AG09309 (cell line): ENCODE measurements around the gene SSNA1.

ENCODE experiments used
- DNase-seq: peaks from one replicate; pipeline ENCODE4 v3.0.0-alpha.2; 2010; ENCODE audit warnings: low read depth
- H3K4me3 ChIP-seq: 2 replicates; pipeline ENCODE4 v1.5.1; 2011; ENCODE audit warnings: mild to moderate bottlenecking, low read depth, low read length, moderate library complexity; ENCODE audit not compliant: control insufficient read depth
- TF ChIP-seq, protein P1 (sequence below): IDR thresholded peaks from 2 replicates; pipeline ENCODE4 v1.5.1; 2011; ENCODE audit warnings: mild to moderate bottlenecking, low read depth, low read length, inconsistent platforms; ENCODE audit not compliant: insufficient read depth, control insufficient read depth; ENCODE audit errors: missing control alignments

SSNA1 gene

DNA sequence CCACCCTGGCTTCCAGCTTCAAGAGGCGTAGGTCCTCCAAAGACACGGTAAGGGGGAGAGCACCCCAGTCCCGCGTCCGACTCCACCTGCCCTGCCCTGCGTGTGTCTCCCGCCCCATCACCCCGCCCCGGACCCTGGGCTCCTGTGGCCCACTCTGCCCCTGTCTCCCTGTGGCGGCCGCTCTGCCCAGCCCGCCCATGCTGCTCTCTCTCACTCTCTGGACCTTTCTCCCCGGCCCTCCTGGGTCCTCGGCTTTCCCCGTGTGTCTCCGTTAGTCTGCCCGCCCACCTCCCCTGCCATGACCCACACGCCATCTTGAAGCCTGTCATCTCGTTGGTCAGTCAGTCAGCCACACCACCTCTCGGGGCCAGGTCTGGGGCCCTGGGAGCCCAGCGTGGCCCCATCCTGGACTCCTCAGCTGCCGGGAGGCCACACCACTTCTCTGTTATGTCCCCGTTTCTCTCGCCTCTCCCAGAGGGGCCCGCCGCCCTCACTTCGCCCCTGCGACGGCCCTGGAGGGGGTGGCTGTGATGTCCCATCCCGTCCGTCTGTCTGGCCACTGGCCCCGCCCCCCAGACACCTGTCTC, 23.1 kb upstream of the SSNA1 start:
- no peak for DNase-seq
- TF ChIP-seq, protein P1, sequence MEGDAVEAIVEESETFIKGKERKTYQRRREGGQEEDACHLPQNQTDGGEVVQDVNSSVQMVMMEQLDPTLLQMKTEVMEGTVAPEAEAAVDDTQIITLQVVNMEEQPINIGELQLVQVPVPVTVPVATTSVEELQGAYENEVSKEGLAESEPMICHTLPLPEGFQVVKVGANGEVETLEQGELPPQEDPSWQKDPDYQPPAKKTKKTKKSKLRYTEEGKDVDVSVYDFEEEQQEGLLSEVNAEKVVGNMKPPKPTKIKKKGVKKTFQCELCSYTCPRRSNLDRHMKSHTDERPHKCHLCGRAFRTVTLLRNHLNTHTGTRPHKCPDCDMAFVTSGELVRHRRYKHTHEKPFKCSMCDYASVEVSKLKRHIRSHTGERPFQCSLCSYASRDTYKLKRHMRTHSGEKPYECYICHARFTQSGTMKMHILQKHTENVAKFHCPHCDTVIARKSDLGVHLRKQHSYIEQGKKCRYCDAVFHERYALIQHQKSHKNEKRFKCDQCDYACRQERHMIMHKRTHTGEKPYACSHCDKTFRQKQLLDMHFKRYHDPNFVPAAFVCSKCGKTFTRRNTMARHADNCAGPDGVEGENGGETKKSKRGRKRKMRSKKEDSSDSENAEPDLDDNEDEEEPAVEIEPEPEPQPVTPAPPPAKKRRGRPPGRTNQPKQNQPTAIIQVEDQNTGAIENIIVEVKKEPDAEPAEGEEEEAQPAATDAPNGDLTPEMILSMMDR = no peak
- H3K4me3 ChIP-seq = no peak overlapping the region

DNA sequence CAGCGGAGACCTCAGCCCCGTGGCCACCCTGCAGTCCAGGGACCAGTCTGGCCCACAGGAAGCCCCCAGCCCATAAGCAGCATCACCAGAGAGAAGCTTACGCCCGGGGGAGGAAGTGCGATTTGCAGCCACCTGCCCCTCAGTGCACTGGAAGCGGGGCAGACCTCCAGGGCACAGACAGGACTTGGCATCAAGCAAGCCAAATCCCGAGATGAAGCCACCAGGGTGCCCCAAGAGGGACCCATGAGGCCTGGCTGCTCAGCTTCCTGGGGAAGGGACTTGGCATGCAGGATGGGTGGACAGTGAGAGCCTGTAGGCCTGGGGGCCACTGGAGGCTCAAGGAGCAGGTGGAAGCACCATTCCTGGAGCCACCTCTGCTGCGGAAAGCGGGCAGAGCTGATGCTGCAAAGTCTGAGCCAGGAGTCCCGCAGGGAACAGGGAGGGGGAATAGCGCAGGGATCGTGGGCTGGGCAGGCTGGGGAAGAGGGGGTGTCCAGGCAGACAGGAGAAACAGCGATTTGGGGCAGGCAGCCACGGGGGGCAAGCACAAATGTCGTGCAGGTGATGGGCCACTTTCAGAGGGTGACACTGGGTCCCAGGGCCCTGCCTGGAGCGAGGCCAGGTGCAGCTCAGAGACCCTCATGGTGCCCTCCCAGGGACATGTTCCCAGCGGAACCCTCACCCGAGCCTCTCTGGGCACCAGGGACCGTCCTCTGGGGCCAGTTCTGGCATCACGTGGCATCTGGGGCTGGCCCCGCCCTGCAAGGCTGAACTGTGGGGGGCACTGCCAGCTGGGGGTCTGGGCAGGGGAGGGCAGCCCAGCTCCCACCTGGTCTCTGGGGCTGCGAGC, 21.9 kb upstream of the SSNA1 start:
- TF ChIP-seq, protein P1 = no peak
- DNase-seq = no peak
- no peak overlapping the region for H3K4me3 ChIP-seq

DNA sequence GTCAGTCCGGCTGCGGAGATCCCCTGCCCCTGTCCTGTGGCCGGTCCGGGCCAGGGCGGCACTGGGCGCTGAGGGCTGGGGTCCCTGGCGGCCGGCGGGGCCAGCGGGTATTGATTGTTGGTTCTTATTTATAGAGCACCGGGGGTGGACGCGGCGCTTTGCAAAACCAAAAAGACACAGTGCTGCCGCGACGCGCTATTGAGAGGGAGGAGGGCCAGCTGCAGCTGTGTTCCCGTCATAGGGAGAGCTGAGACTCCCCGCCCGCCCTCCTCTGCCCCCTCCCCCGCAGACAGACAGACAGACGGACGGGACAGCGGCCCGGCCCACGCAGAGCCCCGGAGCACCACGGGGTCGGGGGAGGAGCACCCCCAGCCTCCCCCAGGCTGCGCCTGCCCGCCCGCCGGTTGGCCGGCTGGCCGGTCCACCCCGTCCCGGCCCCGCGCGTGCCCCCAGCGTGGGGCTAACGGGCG, 21.2 kb upstream of the SSNA1 start:
- TF ChIP-seq, protein P1 = no peak
- DNase-seq = no peak
- H3K4me3 ChIP-seq = no peak overlapping the region

DNA sequence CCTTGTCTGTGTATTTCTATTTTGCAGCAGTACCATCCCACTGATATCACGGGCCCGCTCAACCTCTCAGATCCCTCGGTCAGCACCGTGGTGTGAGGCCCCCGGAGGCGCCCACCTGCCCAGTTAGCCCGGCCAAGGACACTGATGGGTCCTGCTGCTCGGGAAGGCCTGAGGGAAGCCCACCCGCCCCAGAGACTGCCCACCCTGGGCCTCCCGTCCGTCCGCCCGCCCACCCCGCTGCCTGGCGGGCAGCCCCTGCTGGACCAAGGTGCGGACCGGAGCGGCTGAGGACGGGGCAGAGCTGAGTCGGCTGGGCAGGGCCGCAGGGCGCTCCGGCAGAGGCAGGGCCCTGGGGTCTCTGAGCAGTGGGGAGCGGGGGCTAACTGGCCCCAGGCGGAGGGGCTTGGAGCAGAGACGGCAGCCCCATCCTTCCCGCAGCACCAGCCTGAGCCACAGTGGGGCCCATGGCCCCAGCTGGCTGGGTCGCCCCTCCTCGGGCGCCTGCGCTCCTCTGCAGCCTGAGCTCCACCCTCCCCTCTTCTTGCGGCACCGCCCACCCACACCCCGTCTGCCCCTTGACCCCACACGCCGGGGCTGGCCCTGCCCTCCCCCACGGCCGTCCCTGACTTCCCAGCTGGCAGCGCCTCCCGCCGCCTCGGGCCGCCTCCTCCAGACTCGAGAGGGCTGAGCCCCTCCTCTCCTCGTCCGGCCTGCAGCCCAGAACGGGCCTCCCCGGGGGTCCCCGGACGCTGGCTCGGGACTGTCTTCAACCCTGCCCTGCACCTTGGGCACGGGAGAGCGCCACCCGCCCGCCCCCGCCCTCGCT, 20.5 kb upstream of the SSNA1 start:
- no peak for DNase-seq
- TF ChIP-seq, protein P1 = no peak
- H3K4me3 ChIP-seq = no peak overlapping the region

DNA sequence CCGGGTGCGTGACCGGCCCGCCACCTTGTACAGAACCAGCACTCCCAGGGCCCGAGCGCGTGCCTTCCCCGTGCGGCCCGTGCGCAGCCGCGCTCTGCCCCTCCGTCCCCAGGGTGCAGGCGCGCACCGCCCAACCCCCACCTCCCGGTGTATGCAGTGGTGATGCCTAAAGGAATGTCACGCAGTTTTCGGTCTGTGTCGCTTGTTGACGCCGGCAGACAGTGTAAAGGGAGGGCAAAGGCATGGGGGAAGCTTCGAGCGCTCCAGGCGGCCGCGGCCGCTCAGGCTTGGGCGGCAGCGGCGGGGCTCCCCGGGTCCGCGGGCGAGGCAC, 19.9 kb upstream of the SSNA1 start:
- TF ChIP-seq, protein P1 = no peak
- no peak overlapping the region for H3K4me3 ChIP-seq
- DNase-seq = no peak
